ENCODE data around the gene DYRK1B. TPM values are rescaled to one million over a fixed set of nuclear protein-coding genes. Genes with fewer than 3 reads are reported as not detected.

DYRK1B gene
- polyA plus RNA-seq, 1 of the 3 experiments (the other 2 are of a cell fraction): 17.2 TPM

DNA sequence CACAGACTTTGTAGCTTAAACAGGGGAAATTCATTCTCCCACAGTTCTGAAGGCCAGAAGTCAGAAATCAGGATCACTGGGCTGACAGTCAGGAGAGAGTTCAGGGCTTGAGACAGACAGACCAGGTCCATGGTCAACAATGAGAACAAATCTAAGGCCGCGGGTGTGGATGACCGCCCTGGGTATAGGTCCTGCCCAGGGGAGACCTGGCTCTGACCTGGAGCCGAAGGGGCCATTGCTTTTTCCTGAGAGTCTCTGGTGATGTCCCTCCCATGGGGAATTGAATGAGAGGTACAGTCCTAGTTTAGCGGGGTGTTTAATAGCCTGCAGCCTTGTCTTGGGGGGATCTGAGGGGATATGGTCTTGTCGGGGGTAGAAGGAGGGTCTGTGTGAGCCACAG, 37.4 kb upstream of the DYRK1B start:
- no peak overlapping the region for H3K9ac ChIP-seq
- no peak overlapping the region for H3K27ac ChIP-seq (ENCODE audit: low read depth in 2 of 2, low read length in 1 of 2)
- no peaks in the 10 kb centered on the region for H3K27me3 ChIP-seq (ENCODE audit: insufficient read depth)
- H3K9me3 ChIP-seq: no peaks in the 10 kb centered on the region
- ChIA-PET CTCF (interaction anchor here (1.2 kb wide), 1 partner anchor 27 kb away, joined by 3 read pairs; no protein-coding TSS in a partner anchor), POLR2A (no interaction called here)
- no peak overlapping the region for H2AFZ ChIP-seq (ENCODE audit: low read depth)
- no peak for DNase-seq
- no peaks in the 10 kb centered on the region for H3K36me3 ChIP-seq (replicated peaks in 1 of 2; ENCODE audit: control insufficient read depth in 1 of 2, insufficient read depth in 2 of 2, low read length in 1 of 2)
- no peaks in the 10 kb centered on the region for H3F3A ChIP-seq (replicated peaks; ENCODE audit: insufficient read depth)
- H3K4me1 ChIP-seq (ENCODE audit: control insufficient read depth in 1 of 2, insufficient read depth in 2 of 2, low read depth in 1 of 2, low read length in 1 of 2): no peaks in the 10 kb centered on the region; a peak in 1 of 4 replicates
- H3K79me2 ChIP-seq (ENCODE audit: insufficient read depth): no peaks in the 10 kb centered on the region
- 74% methylated on average over 6 of the region's 6 CpGs for WGBS (ENCODE audit: low lambda C conversion rate)
- H4K20me1 ChIP-seq (ENCODE audit: insufficient read depth): no peaks in the 10 kb centered on the region
- TF ChIP-seq RAD21 (IDR thresholded peaks at IDR 0.05; ENCODE audit: low read length) (no peak), TCF12 (IDR thresholded peaks at IDR 0.05) (no peak), GABPA (IDR thresholded peaks at IDR 0.05; ENCODE audit: low read depth) (no peak), TAF1 (IDR thresholded peaks at IDR 0.05; ENCODE audit: borderline replicate concordance, low read depth, low read length) (no peak), FOXM1 (IDR thresholded peaks at IDR 0.05; ENCODE audit: low read depth) (no peak), FOXJ3 (CRISPR knock-in tag; IDR thresholded peaks at IDR 0.05) (no peak), YY1 (IDR thresholded peaks at IDR 0.05; ENCODE audit: low read depth) (no peak)
- TF ChIP-seq, protein P1, sequence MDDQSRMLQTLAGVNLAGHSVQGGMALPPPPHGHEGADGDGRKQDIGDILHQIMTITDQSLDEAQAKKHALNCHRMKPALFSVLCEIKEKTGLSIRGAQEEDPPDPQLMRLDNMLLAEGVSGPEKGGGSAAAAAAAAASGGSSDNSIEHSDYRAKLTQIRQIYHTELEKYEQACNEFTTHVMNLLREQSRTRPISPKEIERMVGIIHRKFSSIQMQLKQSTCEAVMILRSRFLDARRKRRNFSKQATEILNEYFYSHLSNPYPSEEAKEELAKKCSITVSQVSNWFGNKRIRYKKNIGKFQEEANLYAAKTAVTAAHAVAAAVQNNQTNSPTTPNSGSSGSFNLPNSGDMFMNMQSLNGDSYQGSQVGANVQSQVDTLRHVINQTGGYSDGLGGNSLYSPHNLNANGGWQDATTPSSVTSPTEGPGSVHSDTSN (IDR thresholded peaks at IDR 0.05): no peak
- TF ChIP-seq, protein P2, sequence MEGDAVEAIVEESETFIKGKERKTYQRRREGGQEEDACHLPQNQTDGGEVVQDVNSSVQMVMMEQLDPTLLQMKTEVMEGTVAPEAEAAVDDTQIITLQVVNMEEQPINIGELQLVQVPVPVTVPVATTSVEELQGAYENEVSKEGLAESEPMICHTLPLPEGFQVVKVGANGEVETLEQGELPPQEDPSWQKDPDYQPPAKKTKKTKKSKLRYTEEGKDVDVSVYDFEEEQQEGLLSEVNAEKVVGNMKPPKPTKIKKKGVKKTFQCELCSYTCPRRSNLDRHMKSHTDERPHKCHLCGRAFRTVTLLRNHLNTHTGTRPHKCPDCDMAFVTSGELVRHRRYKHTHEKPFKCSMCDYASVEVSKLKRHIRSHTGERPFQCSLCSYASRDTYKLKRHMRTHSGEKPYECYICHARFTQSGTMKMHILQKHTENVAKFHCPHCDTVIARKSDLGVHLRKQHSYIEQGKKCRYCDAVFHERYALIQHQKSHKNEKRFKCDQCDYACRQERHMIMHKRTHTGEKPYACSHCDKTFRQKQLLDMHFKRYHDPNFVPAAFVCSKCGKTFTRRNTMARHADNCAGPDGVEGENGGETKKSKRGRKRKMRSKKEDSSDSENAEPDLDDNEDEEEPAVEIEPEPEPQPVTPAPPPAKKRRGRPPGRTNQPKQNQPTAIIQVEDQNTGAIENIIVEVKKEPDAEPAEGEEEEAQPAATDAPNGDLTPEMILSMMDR (IDR thresholded peaks at IDR 0.05): no peak
- TF ChIP-seq, protein P3, sequence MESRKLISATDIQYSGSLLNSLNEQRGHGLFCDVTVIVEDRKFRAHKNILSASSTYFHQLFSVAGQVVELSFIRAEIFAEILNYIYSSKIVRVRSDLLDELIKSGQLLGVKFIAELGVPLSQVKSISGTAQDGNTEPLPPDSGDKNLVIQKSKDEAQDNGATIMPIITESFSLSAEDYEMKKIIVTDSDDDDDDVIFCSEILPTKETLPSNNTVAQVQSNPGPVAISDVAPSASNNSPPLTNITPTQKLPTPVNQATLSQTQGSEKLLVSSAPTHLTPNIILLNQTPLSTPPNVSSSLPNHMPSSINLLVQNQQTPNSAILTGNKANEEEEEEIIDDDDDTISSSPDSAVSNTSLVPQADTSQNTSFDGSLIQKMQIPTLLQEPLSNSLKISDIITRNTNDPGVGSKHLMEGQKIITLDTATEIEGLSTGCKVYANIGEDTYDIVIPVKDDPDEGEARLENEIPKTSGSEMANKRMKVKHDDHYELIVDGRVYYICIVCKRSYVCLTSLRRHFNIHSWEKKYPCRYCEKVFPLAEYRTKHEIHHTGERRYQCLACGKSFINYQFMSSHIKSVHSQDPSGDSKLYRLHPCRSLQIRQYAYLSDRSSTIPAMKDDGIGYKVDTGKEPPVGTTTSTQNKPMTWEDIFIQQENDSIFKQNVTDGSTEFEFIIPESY (IDR thresholded peaks at IDR 0.05; ENCODE audit: borderline replicate concordance, low read depth): no peak
- no peak overlapping the region for H3K4me3 ChIP-seq (ENCODE audit: low read depth in 2 of 2, low read length in 1 of 2)
- H3K9me2 ChIP-seq: no peaks in the 10 kb centered on the region
- no peak overlapping the region for H3K4me2 ChIP-seq

DNA sequence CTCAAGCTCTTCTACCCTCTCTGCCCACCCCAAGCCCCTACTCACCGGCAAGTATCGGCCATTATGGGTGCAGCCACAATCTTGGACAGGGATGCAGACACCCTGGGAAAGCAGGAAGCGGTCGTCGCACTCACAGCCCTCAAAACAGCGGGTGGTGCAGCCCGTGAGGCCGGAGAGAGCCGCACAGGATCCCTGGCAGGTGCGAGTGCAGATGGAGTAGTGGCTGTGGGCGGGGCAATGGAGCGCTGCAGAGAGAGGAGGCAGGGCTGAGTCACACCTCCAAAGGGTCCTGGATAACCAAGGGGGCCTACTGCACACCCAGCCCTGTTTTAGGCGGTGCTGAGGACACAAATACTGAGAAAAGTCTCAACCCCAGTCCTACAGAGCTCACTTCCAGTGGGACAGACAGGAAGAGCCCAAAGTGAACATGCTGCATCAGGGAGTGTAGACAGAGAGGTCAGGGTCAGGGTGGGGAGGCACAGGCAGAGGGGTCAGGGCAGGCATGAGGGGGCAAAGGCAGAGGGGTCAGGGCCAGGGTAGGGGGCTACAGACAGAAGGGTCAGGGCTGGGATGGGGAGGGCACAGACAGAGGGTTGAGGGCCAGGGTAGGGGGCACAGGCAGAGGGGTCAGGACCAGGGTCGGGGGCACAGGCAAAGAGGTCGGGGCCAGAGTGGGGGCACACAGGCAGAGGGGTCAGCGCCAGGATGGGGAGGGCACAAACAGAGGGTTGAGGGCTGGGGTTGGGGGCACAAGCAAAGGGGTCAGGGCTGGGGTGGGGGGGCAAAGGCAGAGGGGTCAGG, 36.4 kb upstream of the DYRK1B start:
- Histone ChIP-seq H3K9me3 (no peaks in the 10 kb centered on the region), H3K79me2 (ENCODE audit: insufficient read depth) (no peaks in the 10 kb centered on the region), H3F3A (replicated peaks; ENCODE audit: insufficient read depth) (no peaks in the 10 kb centered on the region), H3K9ac (no peak overlapping the region), H3K27me3 (ENCODE audit: insufficient read depth) (no peaks in the 10 kb centered on the region), H2AFZ (ENCODE audit: low read depth) (no peak overlapping the region), H3K36me3 (replicated peaks in 1 of 2; ENCODE audit: control insufficient read depth in 1 of 2, insufficient read depth in 2 of 2, low read length in 1 of 2) (no peaks in the 10 kb centered on the region), H3K4me1 (ENCODE audit: control insufficient read depth in 1 of 2, insufficient read depth in 2 of 2, low read depth in 1 of 2, low read length in 1 of 2) (no peaks in the 10 kb centered on the region; a peak in 1 of 4 replicates), H3K9me2 (no peaks in the 10 kb centered on the region), H4K20me1 (ENCODE audit: insufficient read depth) (no peaks in the 10 kb centered on the region), H3K27ac (ENCODE audit: low read depth in 2 of 2, low read length in 1 of 2) (no peak overlapping the region), H3K4me3 (ENCODE audit: low read depth in 2 of 2, low read length in 1 of 2) (no peak overlapping the region), H3K4me2 (no peak overlapping the region)
- ChIA-PET CTCF (no interaction called here), POLR2A (no interaction called here)
- DNase-seq: no peak
- WGBS (ENCODE audit: low lambda C conversion rate): 71% methylated on average over 16 of the region's 16 CpGs
- TF ChIP-seq GABPA (IDR thresholded peaks at IDR 0.05; ENCODE audit: low read depth) (no peak), RCOR1 (IDR thresholded peaks at IDR 0.05; ENCODE audit: low read length) (no peak), RFX5 (IDR thresholded peaks at IDR 0.05; ENCODE audit: low read length) (no peak), MXI1 (IDR thresholded peaks at IDR 0.05; ENCODE audit: low read depth, low read length) (no peak), NRF1 (IDR thresholded peaks at IDR 0.05; ENCODE audit: low read depth, low read length) (no peak), RXRA (IDR thresholded peaks at IDR 0.05; ENCODE audit: borderline replicate concordance, low read depth) (no peak)
- TF ChIP-seq, protein P2 (IDR thresholded peaks at IDR 0.05): no peak
- TF ChIP-seq, protein P4, sequence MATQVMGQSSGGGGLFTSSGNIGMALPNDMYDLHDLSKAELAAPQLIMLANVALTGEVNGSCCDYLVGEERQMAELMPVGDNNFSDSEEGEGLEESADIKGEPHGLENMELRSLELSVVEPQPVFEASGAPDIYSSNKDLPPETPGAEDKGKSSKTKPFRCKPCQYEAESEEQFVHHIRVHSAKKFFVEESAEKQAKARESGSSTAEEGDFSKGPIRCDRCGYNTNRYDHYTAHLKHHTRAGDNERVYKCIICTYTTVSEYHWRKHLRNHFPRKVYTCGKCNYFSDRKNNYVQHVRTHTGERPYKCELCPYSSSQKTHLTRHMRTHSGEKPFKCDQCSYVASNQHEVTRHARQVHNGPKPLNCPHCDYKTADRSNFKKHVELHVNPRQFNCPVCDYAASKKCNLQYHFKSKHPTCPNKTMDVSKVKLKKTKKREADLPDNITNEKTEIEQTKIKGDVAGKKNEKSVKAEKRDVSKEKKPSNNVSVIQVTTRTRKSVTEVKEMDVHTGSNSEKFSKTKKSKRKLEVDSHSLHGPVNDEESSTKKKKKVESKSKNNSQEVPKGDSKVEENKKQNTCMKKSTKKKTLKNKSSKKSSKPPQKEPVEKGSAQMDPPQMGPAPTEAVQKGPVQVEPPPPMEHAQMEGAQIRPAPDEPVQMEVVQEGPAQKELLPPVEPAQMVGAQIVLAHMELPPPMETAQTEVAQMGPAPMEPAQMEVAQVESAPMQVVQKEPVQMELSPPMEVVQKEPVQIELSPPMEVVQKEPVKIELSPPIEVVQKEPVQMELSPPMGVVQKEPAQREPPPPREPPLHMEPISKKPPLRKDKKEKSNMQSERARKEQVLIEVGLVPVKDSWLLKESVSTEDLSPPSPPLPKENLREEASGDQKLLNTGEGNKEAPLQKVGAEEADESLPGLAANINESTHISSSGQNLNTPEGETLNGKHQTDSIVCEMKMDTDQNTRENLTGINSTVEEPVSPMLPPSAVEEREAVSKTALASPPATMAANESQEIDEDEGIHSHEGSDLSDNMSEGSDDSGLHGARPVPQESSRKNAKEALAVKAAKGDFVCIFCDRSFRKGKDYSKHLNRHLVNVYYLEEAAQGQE (IDR thresholded peaks at IDR 0.05; ENCODE audit: low read depth, low read length): no peak

All from SK-N-SH (cell line).